Activated T-helper 2 cell treated with anti-CD3 and anti-CD28 coated beads, Interferon-gamma antibody, Interleukin-2, Interleukin-4, amounts not matched to agents 10 μg/mL and 5 μg/mL and 100 μg/mL, durations not matched to agents 14 hours and 24 hours and 36 hours (primary cell): ENCODE measurements around the gene SNRPA. TPM values are rescaled to one million over a fixed set of nuclear protein-coding genes. Genes with fewer than 3 reads are reported as not detected.
"Not testable (repeated sequence)": the region's sequence is repeated elsewhere in the genome, so short reads cannot be mapped to it uniquely, and the experiment has no call there.

Source experiments
- DNase-seq: peaks from one replicate; pipeline ENCODE4 v3.0.0; 2021; ENCODE audit warnings: low spot score
- H3K27ac Mint-ChIP-seq: one replicate; pipeline ENCODE4 v1.8.0; 2021; ENCODE audit warnings: mixed read lengths
- H3K27me3 Mint-ChIP-seq: one replicate; pipeline ENCODE4 v1.8.0; 2021; ENCODE audit warnings: low read depth, mixed read lengths
- H3K36me3 Mint-ChIP-seq: one replicate; pipeline ENCODE4 v1.8.0; 2021; ENCODE audit warnings: low read depth, mixed read lengths
- H3K4me1 Mint-ChIP-seq: one replicate; pipeline ENCODE4 v1.8.0; 2021; ENCODE audit warnings: low read depth, mixed read lengths
- H3K4me3 Mint-ChIP-seq: one replicate; pipeline ENCODE4 v1.8.0; 2021; ENCODE audit warnings: low read depth, mild to moderate bottlenecking, moderate library complexity, mixed read lengths
- H3K9me3 Mint-ChIP-seq: one replicate; pipeline ENCODE4 v1.8.0; 2021; ENCODE audit warnings: mixed read lengths
- intact Hi-C: fragments of 100-400 bp; cut with micrococcal nuclease; formaldehyde crosslinking; loops from one replicate; pipeline ENCODE4 v1.15.1; 2023
- total RNA-seq: library from RNA; stranded (reverse); gene quantifications from 2 replicates; pipeline ENCODE4 v1.2.3, GENCODE V29; 2022

SNRPA gene
- total RNA-seq, 1 donor from 2014 or later = 257 TPM

GRCh38 chr19:40726279-40726678 lies 24.7 kb upstream of the SNRPA start:
- peaks cover 56% of the 10 kb centered on the region for H3K36me3 Mint-ChIP-seq
- no peaks in the 10 kb centered on the region for H3K9me3 Mint-ChIP-seq
- H3K4me1 Mint-ChIP-seq = peaks cover 12% of the 10 kb centered on the region
- no peaks in the 10 kb centered on the region for H3K27me3 Mint-ChIP-seq
- no peak overlapping the region for H3K4me3 Mint-ChIP-seq
- H3K27ac Mint-ChIP-seq = no peak overlapping the region
- intact Hi-C loops = no loop called here
- DNase-seq = no peak

GRCh38 chr19:40730065-40730464 lies 20.9 kb upstream of the SNRPA start:
- H3K4me3 Mint-ChIP-seq, H3K27me3 Mint-ChIP-seq, H3K4me1 Mint-ChIP-seq, intact Hi-C loops, DNase-seq, H3K9me3 Mint-ChIP-seq, H3K27ac Mint-ChIP-seq: not testable (repeated sequence)
- H3K36me3 Mint-ChIP-seq = peaks cover 56% of the 10 kb centered on the region

GRCh38 chr19:40732304-40732703 lies 18.7 kb upstream of the SNRPA start:
- H3K4me1 Mint-ChIP-seq, H3K4me3 Mint-ChIP-seq, H3K27ac Mint-ChIP-seq, intact Hi-C loops, DNase-seq, H3K27me3 Mint-ChIP-seq, H3K9me3 Mint-ChIP-seq: not testable (repeated sequence)
- H3K36me3 Mint-ChIP-seq = peaks cover 57% of the 10 kb centered on the region

GRCh38 chr19:40733149-40733548 lies 17.9 kb upstream of the SNRPA start:
- no peak for DNase-seq
- intact Hi-C loops = no loop called here
- Mint-ChIP-seq H3K9me3 (no peaks in the 10 kb centered on the region), H3K4me1 (no peaks in the 10 kb centered on the region), H3K27ac (no peak overlapping the region), H3K4me3 (no peak overlapping the region), H3K36me3 (peaks cover 55% of the 10 kb centered on the region), H3K27me3 (no peaks in the 10 kb centered on the region)

GRCh38 chr19:40735013-40735771 lies 15.8 kb upstream of the SNRPA start:
- no peak overlapping the region for H3K4me3 Mint-ChIP-seq
- H3K27ac Mint-ChIP-seq = no peak overlapping the region
- H3K27me3 Mint-ChIP-seq = no peaks in the 10 kb centered on the region
- intact Hi-C loops = no loop called here
- H3K36me3 Mint-ChIP-seq = peaks cover 61% of the 10 kb centered on the region
- H3K4me1 Mint-ChIP-seq = peaks cover 3% of the 10 kb centered on the region
- DNase-seq = no peak
- H3K9me3 Mint-ChIP-seq = no peaks in the 10 kb centered on the region

- Mint-ChIP-seq H3K4me1 (peaks cover 3% of the 10 kb centered on the region), H3K27me3 (no peaks in the 10 kb centered on the region), H3K27ac (no peak overlapping the region), H3K4me3 (no peak overlapping the region), H3K36me3 (peaks cover 49% of the 10 kb centered on the region), H3K9me3 (no peaks in the 10 kb centered on the region)
- intact Hi-C loops = no loop called here
- DNase-seq = no peak
These were observed 14.3 kb upstream of the SNRPA start for GRCh38 chr19:40736661-40737060.

GRCh38 chr19:40737102-40737644 lies 13.8 kb upstream of the SNRPA start:
- Mint-ChIP-seq H3K9me3 (no peaks in the 10 kb centered on the region), H3K36me3 (peaks cover 48% of the 10 kb centered on the region), H3K4me1 (peaks cover 3% of the 10 kb centered on the region), H3K4me3 (no peak overlapping the region), H3K27ac (no peak overlapping the region), H3K27me3 (no peaks in the 10 kb centered on the region)
- DNase-seq = no peak
- intact Hi-C loops = no loop called here

GRCh38 chr19:40739030-40739839 lies 11.8 kb upstream of the SNRPA start:
- DNase-seq = no peak
- intact Hi-C loops = no loop called here

GRCh38 chr19:40739871-40740703 lies 10.9 kb upstream of the SNRPA start:
- H3K27me3 Mint-ChIP-seq = no peaks in the 10 kb centered on the region
- no peak for DNase-seq
- intact Hi-C loops = no loop called here
- no peaks in the 10 kb centered on the region for H3K9me3 Mint-ChIP-seq
- no peak overlapping the region for H3K27ac Mint-ChIP-seq
- no peak overlapping the region for H3K4me3 Mint-ChIP-seq
- peaks cover 3% of the 10 kb centered on the region for H3K4me1 Mint-ChIP-seq
- peaks cover 26% of the 10 kb centered on the region for H3K36me3 Mint-ChIP-seq

More at GRCh38 chr19:40739030-40739839, 11.8 kb upstream of the SNRPA start:
- H3K9me3 Mint-ChIP-seq = no peaks in the 10 kb centered on the region
- H3K27ac Mint-ChIP-seq = no peak overlapping the region
- no peaks in the 10 kb centered on the region for H3K27me3 Mint-ChIP-seq
- peaks cover 30% of the 10 kb centered on the region for H3K36me3 Mint-ChIP-seq
- peaks cover 3% of the 10 kb centered on the region for H3K4me1 Mint-ChIP-seq
- H3K4me3 Mint-ChIP-seq = no peak overlapping the region

GRCh38 chr19:40740747-40741146 lies 10.3 kb upstream of the SNRPA start:
- DNase-seq = no peak
- peaks cover 19% of the 10 kb centered on the region for H3K36me3 Mint-ChIP-seq
- H3K27ac Mint-ChIP-seq = no peak overlapping the region
- peaks cover 3% of the 10 kb centered on the region for H3K4me1 Mint-ChIP-seq
- intact Hi-C loops = no loop called here
- H3K9me3 Mint-ChIP-seq = no peaks in the 10 kb centered on the region
- no peaks in the 10 kb centered on the region for H3K27me3 Mint-ChIP-seq
- no peak overlapping the region for H3K4me3 Mint-ChIP-seq

GRCh38 chr19:40741527-40742390 lies 9.2 kb upstream of the SNRPA start:
- Mint-ChIP-seq H3K4me1 (peaks cover 3% of the 10 kb centered on the region), H3K27me3 (no peaks in the 10 kb centered on the region), H3K36me3 (peaks cover 18% of the 10 kb centered on the region), H3K27ac (no peak overlapping the region), H3K4me3 (no peak overlapping the region), H3K9me3 (no peaks in the 10 kb centered on the region)
- no peak for DNase-seq
- intact Hi-C loops = no loop called here

- no peak for DNase-seq
- Mint-ChIP-seq H3K36me3 (peaks cover 11% of the 10 kb centered on the region), H3K4me3 (no peak overlapping the region), H3K27ac (no peak overlapping the region), H3K27me3 (no peaks in the 10 kb centered on the region), H3K4me1 (peaks cover 3% of the 10 kb centered on the region), H3K9me3 (no peaks in the 10 kb centered on the region)
- intact Hi-C loops = no loop called here
These were observed 8.5 kb upstream of the SNRPA start for GRCh38 chr19:40742477-40742876.
